ENCODE data around the gene GALNT13.

The GALNT13 gene

GRCh38 chr2:154484338-154485099 is 612.8 kb downstream of the GALNT13 start:
- H3K4me3 ChIP-seq (ENCODE audit: low read depth, low read length), result no peak overlapping the region
- no peaks in the 10 kb centered on the region for H3K27me3 ChIP-seq
- no peaks in the 10 kb centered on the region for H3K9me3 ChIP-seq
- no peak for DNase-seq
- no peaks in the 10 kb centered on the region for H3K36me3 ChIP-seq
- no peaks in the 10 kb centered on the region for H3K4me1 ChIP-seq
- TF ChIP-seq CTCF (IDR thresholded peaks at IDR 0.05; ENCODE audit: low read depth, low read length), result no peak

GRCh38 chr2:154488801-154489200 is 617.1 kb downstream of the GALNT13 start:
- TF ChIP-seq CTCF (IDR thresholded peaks at IDR 0.05; ENCODE audit: low read depth, low read length), result no peak
- no peak for DNase-seq
- no peaks in the 10 kb centered on the region for H3K4me1 ChIP-seq
- H3K4me3 ChIP-seq (ENCODE audit: low read depth, low read length), result no peak overlapping the region
- H3K36me3 ChIP-seq, result no peaks in the 10 kb centered on the region
- no peaks in the 10 kb centered on the region for H3K27me3 ChIP-seq
- H3K9me3 ChIP-seq, result no peaks in the 10 kb centered on the region

- Histone ChIP-seq H3K4me1 (no peaks in the 10 kb centered on the region), H3K9me3 (no peaks in the 10 kb centered on the region), H3K36me3 (no peaks in the 10 kb centered on the region), H3K4me3 (ENCODE audit: low read depth, low read length) (no peak overlapping the region), H3K27me3 (no peaks in the 10 kb centered on the region)
- no peak for DNase-seq
- no peak for TF ChIP-seq CTCF (IDR thresholded peaks at IDR 0.05; ENCODE audit: low read depth, low read length)
Measured at GRCh38 chr2:154489266-154489858, 617.6 kb downstream of the GALNT13 start.

GRCh38 chr2:154490530-154490929 is 618.8 kb downstream of the GALNT13 start:
- no peak overlapping the region for H3K4me3 ChIP-seq (ENCODE audit: low read depth, low read length)
- DNase-seq, result no peak
- no peaks in the 10 kb centered on the region for H3K27me3 ChIP-seq
- no peaks in the 10 kb centered on the region for H3K4me1 ChIP-seq
- no peak for TF ChIP-seq CTCF (IDR thresholded peaks at IDR 0.05; ENCODE audit: low read depth, low read length)
- no peaks in the 10 kb centered on the region for H3K36me3 ChIP-seq
- H3K9me3 ChIP-seq, result no peaks in the 10 kb centered on the region

GRCh38 chr2:154495455-154495868 is 623.7 kb downstream of the GALNT13 start:
- DNase-seq, result no peak
- Histone ChIP-seq H3K9me3 (no peaks in the 10 kb centered on the region), H3K4me3 (ENCODE audit: low read depth, low read length) (no peak overlapping the region), H3K27me3 (no peaks in the 10 kb centered on the region), H3K36me3 (no peaks in the 10 kb centered on the region), H3K4me1 (no peaks in the 10 kb centered on the region)
- no peak for TF ChIP-seq CTCF (IDR thresholded peaks at IDR 0.05; ENCODE audit: low read depth, low read length)

GRCh38 chr2:154497019-154497418 is 625.3 kb downstream of the GALNT13 start:
- no peak for TF ChIP-seq CTCF (IDR thresholded peaks at IDR 0.05; ENCODE audit: low read depth, low read length)
- no peaks in the 10 kb centered on the region for H3K36me3 ChIP-seq
- no peak overlapping the region for H3K4me3 ChIP-seq (ENCODE audit: low read depth, low read length)
- no peaks in the 10 kb centered on the region for H3K4me1 ChIP-seq
- H3K9me3 ChIP-seq, result no peaks in the 10 kb centered on the region
- DNase-seq, result no peak
- H3K27me3 ChIP-seq, result no peaks in the 10 kb centered on the region

Measured in BE2C (cell line).